HCT116 (cell line): ENCODE data around the gene TAS1R2. TPM values are rescaled to one million over a fixed set of nuclear protein-coding genes. Genes with fewer than 3 reads are reported as not detected.

Experiments
- ATAC-seq: fragments of 200-7000 bp; cut with Tn5 transposase; 2 replicates; pipeline ENCODE4 v1.9.1; 2020; ENCODE audit warnings: mild to moderate bottlenecking, moderate library complexity
- BruUV-seq: library from RNA; stranded (reverse); fragments of 400-500 nt; replicated peaks from 2 replicates; lab custom pipeline; 2021; lab: Mats Ljungman, UMichigan
- CTCF ChIA-PET: fragments of 300-600 bp; sonication (Branson Sonifier 250); formaldehyde crosslinking; loops from one replicate; lab custom pipeline; 2021; ENCODE audit warnings: antibody characterized with exemption; lab: Charles Lee
- POLR2A ChIA-PET: fragments of 300-600, 350-600 bp; sonication (Branson Sonifier 250); formaldehyde crosslinking; loops from one replicate; lab custom pipeline; 2021; ENCODE audit warnings: antibody characterized with exemption; lab: Charles Lee
- RAD21 ChIA-PET, 2 experiments: fragments of 300-600 bp; sonication (Branson Sonifier 250); formaldehyde crosslinking; loops; one replicate each; lab custom pipeline; 2023; ENCODE audit warnings: low total read pairs in 2 of 2; ENCODE audit not compliant: uncharacterized antibody in 2 of 2, unreplicated experiment in 2 of 2, low non-redundant PET in 1 of 2; lab: Charles Lee
- DNase-seq: peaks from one replicate; pipeline ENCODE4 v3.0.0-alpha.2; 2010; ENCODE audit warnings: low read depth, low spot score
- H2AFZ ChIP-seq: fragments of 200-600 bp; shearing (Covaris generic), sonication (generic); 2 replicates; pipeline ENCODE4 v1.6.1; 2017; ENCODE audit warnings: low read depth, mixed run types, mixed read lengths, antibody characterized with exemption, low read length; ENCODE audit not compliant: poor library complexity, severe bottlenecking
- H3K27ac ChIP-seq: 2 replicates; pipeline ENCODE4 v1.5.1; 2012; ENCODE audit warnings: low read depth, low read length
- H3K27me3 ChIP-seq: fragments of 200-600 bp; sonication (generic); 2 replicates; pipeline ENCODE4 v1.6.1; 2016; ENCODE audit warnings: mixed run types, low read length, mixed read lengths; ENCODE audit not compliant: insufficient read depth
- H3K36me3 ChIP-seq, 2 experiments: fragments of 200-500 bp in 1 of 2; fragments of 200-600 bp in 1 of 2; sonication (Bioruptor generic) in 1 of 2; sonication (generic) in 1 of 2; 2 replicates each; pipeline versions ENCODE4 v1.5.1 to v1.6.1; 2014 to 2016; ENCODE audit warnings: low read length in 2 of 2, inconsistent platforms in 1 of 2, mixed read lengths in 1 of 2, mixed run types in 1 of 2; ENCODE audit not compliant: insufficient read depth in 2 of 2, control insufficient read depth in 1 of 2
- H3K4me1 ChIP-seq, 2 experiments: fragments of 200-600 bp in 1 of 2; sonication (generic) in 1 of 2; 2 replicates each; pipeline versions ENCODE4 v1.5.1 to v1.6.1; 2012 to 2017; ENCODE audit warnings: low read length in 2 of 2, inconsistent platforms in 1 of 2, mild to moderate bottlenecking in 1 of 2, mixed read lengths in 1 of 2, mixed run types in 1 of 2, moderate library complexity in 1 of 2; ENCODE audit not compliant: insufficient read depth in 2 of 2, control insufficient read depth in 1 of 2
- H3K4me2 ChIP-seq: fragments of 200-600 bp; sonication (generic); 2 replicates; pipeline ENCODE4 v1.6.1; 2017; ENCODE audit warnings: mixed run types, low read length, mixed read lengths
- H3K4me3 ChIP-seq, 2 experiments: fragments of 200-600 bp in 1 of 2; sonication (generic) in 1 of 2; replicated peaks in 1 of 2; 2 replicates each; pipeline ENCODE4 v1.5.1; 2011 to 2016; ENCODE audit warnings: low read length in 2 of 2, control low read depth in 1 of 2, low read depth in 1 of 2, mild to moderate bottlenecking in 1 of 2, mixed read lengths in 1 of 2, mixed run types in 1 of 2
- H3K79me2 ChIP-seq: fragments of 200-600 bp; sonication (generic); 2 replicates; pipeline ENCODE4 v1.6.1; 2017; ENCODE audit warnings: mild to moderate bottlenecking, mixed run types, low read length, moderate library complexity, mixed read lengths; ENCODE audit not compliant: insufficient read depth
- H3K9ac ChIP-seq: fragments of 200-600 bp; sonication (generic); 2 replicates; pipeline ENCODE4 v1.6.1; 2016; ENCODE audit warnings: low read length, mixed read lengths
- H3K9me2 ChIP-seq: fragments of 200-600 bp; sonication (generic), shearing (Covaris generic); 2 replicates; pipeline ENCODE4 v1.6.1; 2017; ENCODE audit warnings: mixed run types, mild to moderate bottlenecking, moderate library complexity; ENCODE audit not compliant: insufficient read depth
- H3K9me3 ChIP-seq, 2 experiments: fragments of 200-500 bp in 1 of 2; fragments of 200-600 bp in 1 of 2; sonication (Bioruptor generic) in 1 of 2; sonication (generic) in 1 of 2; 2 replicates each; pipeline ENCODE4 v1.6.1; 2014 to 2017; ENCODE audit warnings: low read length in 2 of 2, mixed read lengths in 2 of 2, inconsistent platforms in 1 of 2, low read depth in 1 of 2, mild to moderate bottlenecking in 1 of 2, mixed run types in 1 of 2, moderate library complexity in 1 of 2; ENCODE audit not compliant: control insufficient read depth in 1 of 2, insufficient read depth in 1 of 2
- H4K20me1 ChIP-seq: fragments of 200-600 bp; sonication (generic), shearing (Covaris generic); 2 replicates; pipeline ENCODE4 v1.6.1; 2017; ENCODE audit warnings: mixed run types, mild to moderate bottlenecking, moderate library complexity; ENCODE audit not compliant: insufficient read depth
- ATF3 ChIP-seq: IDR thresholded peaks from 2 replicates; pipeline ENCODE4 v1.6.1; 2012
- EZH2 ChIP-seq: fragments of 200-600 bp; sonication (generic); IDR thresholded peaks from 2 replicates; pipeline ENCODE4 v1.6.1; 2017; ENCODE audit warnings: antibody characterized with exemption, mixed run types
- JUND ChIP-seq: IDR thresholded peaks from 2 replicates; pipeline ENCODE4 v1.6.1; 2012
- MAX ChIP-seq: IDR thresholded peaks from 2 replicates; pipeline ENCODE4 v1.6.1; 2012
- POLR2AphosphoS5 ChIP-seq: IDR thresholded peaks from 2 replicates; pipeline ENCODE4 v1.6.1; 2011; ENCODE audit warnings: mild to moderate bottlenecking, low read depth, low read length, moderate library complexity
- RAD21 ChIP-seq: IDR thresholded peaks from 2 replicates; pipeline ENCODE4 v1.6.1; 2012; ENCODE audit warnings: low read depth, mild to moderate bottlenecking
- intact Hi-C: fragments of 100-400 bp; cut with micrococcal nuclease; formaldehyde crosslinking; loops from 2 replicates; pipeline ENCODE4 v1.10.0; 2022
- total RNA-seq: library from RNA; stranded (reverse); gene quantifications from one replicate; pipeline ENCODE4 v1.2.1, GENCODE V29; 2021; ENCODE audit not compliant: unreplicated experiment

Gene TAS1R2
- total RNA-seq, 1 experiment from 2014 or later = not detected

DNA sequence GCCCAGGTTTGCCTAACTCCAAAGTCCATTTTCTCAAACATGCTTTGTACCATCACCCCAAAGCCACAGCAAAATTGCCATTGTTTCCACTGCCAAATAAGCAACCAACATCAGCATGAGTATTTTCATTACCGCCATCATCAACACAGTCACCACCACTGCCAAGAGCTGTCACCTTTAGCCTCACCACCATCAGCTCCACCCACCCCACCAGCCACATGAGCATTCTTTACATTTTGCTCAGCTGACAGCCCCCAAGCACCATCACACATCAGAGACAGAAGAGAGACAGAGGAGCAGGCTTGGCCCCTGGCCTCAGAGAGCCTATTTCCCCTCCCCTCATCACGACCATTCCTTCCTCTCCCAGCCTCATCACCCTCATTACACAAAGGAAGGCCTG, 42.7 kb downstream of the TAS1R2 start:
- H3K27ac ChIP-seq = no peak overlapping the region
- no peaks in the 10 kb centered on the region for H3K9me3 ChIP-seq
- ChIA-PET CTCF (interaction anchor here (5.2 kb wide), 1 partner anchor 220 kb away, joined by 31 read pairs; no protein-coding TSS in a partner anchor), POLR2A (no interaction called here), RAD21 (no interaction called here)
- ATAC-seq (no peak), DNase-seq (no peak)
- H3K27me3 ChIP-seq = no peaks in the 10 kb centered on the region
- no peak overlapping the region for H3K4me3 ChIP-seq
- TF ChIP-seq ATF3 = no peak
- no peaks in the 10 kb centered on the region for H3K36me3 ChIP-seq
- no peaks in the 10 kb centered on the region for H4K20me1 ChIP-seq
- H3K4me2 ChIP-seq = no peak overlapping the region
- no peak overlapping the region for H2AFZ ChIP-seq
- H3K9ac ChIP-seq = no peak overlapping the region
- intact Hi-C loops = no loop called here
- BruUV-seq = no TSS peak
- H3K79me2 ChIP-seq = no peaks in the 10 kb centered on the region
- H3K9me2 ChIP-seq = no peaks in the 10 kb centered on the region
- peaks cover 0 to 4% of the 10 kb centered on the region in 2 experiments; a peak in 1 of 4 replicates for H3K4me1 ChIP-seq

DNA sequence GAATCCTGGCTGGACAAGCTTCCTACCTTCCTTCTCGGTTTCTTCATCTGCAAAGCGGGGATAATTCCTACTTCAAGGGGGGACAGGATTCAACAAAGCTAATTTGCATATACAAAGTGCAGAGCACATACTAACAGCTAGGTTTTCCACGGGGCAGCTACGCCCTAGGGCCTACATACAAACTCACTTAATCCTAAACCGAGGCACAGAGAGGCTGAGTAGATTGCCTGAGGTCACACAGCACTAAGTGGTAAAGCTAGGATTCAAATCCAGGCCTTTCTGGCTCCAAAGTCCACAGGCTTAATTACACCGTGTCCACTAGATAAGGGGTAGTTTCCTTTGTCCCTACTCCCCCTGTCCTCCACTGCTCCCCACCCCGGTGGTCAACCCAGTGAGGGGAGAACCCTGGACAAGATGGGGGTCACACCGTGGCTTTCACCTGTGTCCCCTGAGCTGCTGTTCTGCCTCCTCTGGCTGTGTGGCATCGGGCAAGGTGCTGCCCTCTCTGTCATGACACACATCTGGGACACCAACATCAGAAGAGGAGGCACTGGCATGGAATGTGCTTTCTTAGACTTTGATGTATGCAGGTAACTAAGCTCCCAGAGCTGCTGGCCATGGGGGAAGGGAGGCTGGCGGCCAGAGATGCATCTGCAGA, 44.5 kb downstream of the TAS1R2 start:
- DNase-seq (no peak), ATAC-seq (no peak)
- Histone ChIP-seq H3K27me3 (no peaks in the 10 kb centered on the region), H3K79me2 (no peaks in the 10 kb centered on the region), H3K4me1 (no peaks in the 10 kb centered on the region), H3K4me2 (no peak overlapping the region), H3K27ac (no peak overlapping the region), H2AFZ (no peak overlapping the region), H3K9me2 (no peaks in the 10 kb centered on the region), H3K4me3 (no peak overlapping the region), H3K36me3 (no peaks in the 10 kb centered on the region), H3K9ac (no peak overlapping the region), H4K20me1 (no peaks in the 10 kb centered on the region), H3K9me3 (no peaks in the 10 kb centered on the region)
- no peak for TF ChIP-seq POLR2AphosphoS5
- TF ChIP-seq RAD21 = no peak
- TF ChIP-seq EZH2 = no peak
- TF ChIP-seq MAX = no peak
- no peak for TF ChIP-seq JUND
- BruUV-seq = no TSS peak
- ChIA-PET POLR2A (no interaction called here), CTCF (interaction anchor here (5.2 kb wide), 1 partner anchor 218 kb away, joined by 31 read pairs; no protein-coding TSS in a partner anchor), RAD21 (no interaction called here)
- intact Hi-C loops = no loop called here
